ENCODE data around the gene KIRREL3. TPM values are rescaled to one million over a fixed set of nuclear protein-coding genes. Genes with fewer than 3 reads are reported as not detected.

The KIRREL3 gene
- total and polyA plus RNA-seq, 2 donors (not counting 3 experiments of a cell fraction or from before 2014, with no cell fraction given): not detected

GRCh38 chr11:126452241-126453101, 548.1 kb downstream of the KIRREL3 start:
- ChIA-PET CTCF (interaction anchor here (0.8 to 1.6 kb wide), 4 partner anchors 10 to 28 kb away, joined by 3 to 4 read pairs (median 4); no protein-coding TSS in a partner anchor), POLR2A (no interaction called here)
- BruUV-seq (replicated peaks): no TSS peak
- H3K4me1 ChIP-seq (ENCODE audit: control insufficient read depth, extremely low read depth, insufficient read depth, low read length): no peaks in the 10 kb centered on the region
- no peaks in the 10 kb centered on the region for H4K20me1 ChIP-seq (replicated peaks; ENCODE audit: control insufficient read depth, extremely low read depth, insufficient read depth, low read length)
- no peaks in the 10 kb centered on the region for H3K79me2 ChIP-seq (ENCODE audit: control insufficient read depth, insufficient read depth, low read length)
- H3K4me3 ChIP-seq (replicated peaks in 1 of 3; ENCODE audit: insufficient read depth in 1 of 3, low read depth in 1 of 3, low read length in 3 of 3): no peak overlapping the region
- dilution Hi-C loops (cut with MboI; ENCODE audit: extremely low pct_ligation_motif_present, low sequenced_read_pairs) (no loop called here), intact Hi-C loops (cut with micrococcal nuclease) (no loop called here)
- H3K36me3 ChIP-seq (ENCODE audit: control insufficient read depth in 2 of 2, extremely low read depth in 1 of 2, insufficient read depth in 2 of 2, low read length in 2 of 2): no peaks in the 10 kb centered on the region
- no peaks in the 10 kb centered on the region for H3K9me1 ChIP-seq (replicated peaks; ENCODE audit: control insufficient read depth, extremely low read depth, insufficient read depth, low read length)
- no peak overlapping the region for H2AFZ ChIP-seq (ENCODE audit: low read depth, low read length)
- no peaks in the 10 kb centered on the region for H3K9me3 ChIP-seq (replicated peaks; ENCODE audit: control insufficient read depth, insufficient read depth, low read length)
- H3K27ac ChIP-seq (ENCODE audit: insufficient read depth, low read depth, low read length): no peak overlapping the region
- H3K27me3 ChIP-seq (ENCODE audit: control insufficient read depth in 2 of 2, insufficient read depth in 2 of 2, low read length in 2 of 2): peaks cover 0 to 3% of the 10 kb centered on the region in 2 experiments
- TF ChIP-seq, protein P1, sequence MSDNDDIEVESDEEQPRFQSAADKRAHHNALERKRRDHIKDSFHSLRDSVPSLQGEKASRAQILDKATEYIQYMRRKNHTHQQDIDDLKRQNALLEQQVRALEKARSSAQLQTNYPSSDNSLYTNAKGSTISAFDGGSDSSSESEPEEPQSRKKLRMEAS (IDR thresholded peaks at IDR 0.05; ENCODE audit: insufficient read depth, insufficient read length): no peak
- no peak for TF ChIP-seq GATA2 (IDR thresholded peaks at IDR 0.05; ENCODE audit: insufficient read depth, insufficient read length, low read depth, low read length)
- no peak for TF ChIP-seq EZH2 (IDR thresholded peaks at IDR 0.05; ENCODE audit: borderline replicate concordance, low read depth, low read length, severe bottlenecking)
- no peak for TF ChIP-seq FOS (IDR thresholded peaks at IDR 0.05; ENCODE audit: borderline replicate concordance, insufficient read depth, low read length)
- no peak for TF ChIP-seq MYC (IDR thresholded peaks at IDR 0.05; ENCODE audit: low read depth, low read length)
- no peak for TF ChIP-seq POLR2AphosphoS5 (IDR thresholded peaks at IDR 0.05; ENCODE audit: insufficient read depth, low read depth, low read length)
- no peak for TF ChIP-seq JUN (IDR thresholded peaks at IDR 0.05; ENCODE audit: borderline replicate concordance, insufficient read depth, insufficient read length, low read depth)
- TF ChIP-seq CTCF (IDR thresholded peaks at IDR 0.05; ENCODE audit: extremely low read depth in 1 of 2, insufficient read depth in 1 of 2, low read depth in 1 of 2, low read length in 2 of 2): no peak
- TF ChIP-seq POLR2A (IDR thresholded peaks at IDR 0.05; ENCODE audit: low read depth, low read length): no peak
- FAIRE-seq (no peak), DNase-seq (ENCODE audit: low read depth, low spot score) (no peak)
- H3K4me2 ChIP-seq (ENCODE audit: insufficient read depth, low read length): no peak overlapping the region
- no peak overlapping the region for H3K9ac ChIP-seq (replicated peaks; ENCODE audit: extremely low read depth, insufficient read depth, low read length)

All from endothelial cell of umbilical vein (primary cell).